Measurements from ENCODE around the gene SPATA2. TPM values are rescaled to one million over a fixed set of nuclear protein-coding genes. Genes with fewer than 3 reads are reported as not detected.

The SPATA2 gene
- total RNA-seq, 1 experiment from 2014 or later: 8.3 TPM

GRCh38 chr20:49859011-49859410 is 56.3 kb downstream of the SPATA2 start:
- DNase-seq (ENCODE audit: low read depth, low spot score): no peak
- Histone ChIP-seq H3K4me1 (ENCODE audit: control insufficient read depth, insufficient read depth, low read length) (peaks cover 4% of the 10 kb centered on the region; the same call in 1 of the 2 replicates), H3K27me3 (ENCODE audit: control insufficient read depth, insufficient read depth, low read length) (no peaks in the 10 kb centered on the region), H3K27ac (ENCODE audit: low read length) (no peak overlapping the region), H3K9me3 (ENCODE audit: control insufficient read depth, insufficient read depth, low read depth, low read length) (no peaks in the 10 kb centered on the region), H3K36me3 (ENCODE audit: control insufficient read depth, insufficient read depth, low read length) (no peaks in the 10 kb centered on the region), H3K4me3 (ENCODE audit: low read depth in 2 of 2, low read length in 2 of 2) (no peak overlapping the region)
- no TSS peak for BruUV-seq (replicated peaks)
- ChIA-PET POLR2A (no interaction called here), CTCF (no interaction called here)
- TF ChIP-seq POLR2AphosphoS5 (IDR thresholded peaks at IDR 0.05; ENCODE audit: low read depth, low read length): no peak
- TF ChIP-seq, protein P1, sequence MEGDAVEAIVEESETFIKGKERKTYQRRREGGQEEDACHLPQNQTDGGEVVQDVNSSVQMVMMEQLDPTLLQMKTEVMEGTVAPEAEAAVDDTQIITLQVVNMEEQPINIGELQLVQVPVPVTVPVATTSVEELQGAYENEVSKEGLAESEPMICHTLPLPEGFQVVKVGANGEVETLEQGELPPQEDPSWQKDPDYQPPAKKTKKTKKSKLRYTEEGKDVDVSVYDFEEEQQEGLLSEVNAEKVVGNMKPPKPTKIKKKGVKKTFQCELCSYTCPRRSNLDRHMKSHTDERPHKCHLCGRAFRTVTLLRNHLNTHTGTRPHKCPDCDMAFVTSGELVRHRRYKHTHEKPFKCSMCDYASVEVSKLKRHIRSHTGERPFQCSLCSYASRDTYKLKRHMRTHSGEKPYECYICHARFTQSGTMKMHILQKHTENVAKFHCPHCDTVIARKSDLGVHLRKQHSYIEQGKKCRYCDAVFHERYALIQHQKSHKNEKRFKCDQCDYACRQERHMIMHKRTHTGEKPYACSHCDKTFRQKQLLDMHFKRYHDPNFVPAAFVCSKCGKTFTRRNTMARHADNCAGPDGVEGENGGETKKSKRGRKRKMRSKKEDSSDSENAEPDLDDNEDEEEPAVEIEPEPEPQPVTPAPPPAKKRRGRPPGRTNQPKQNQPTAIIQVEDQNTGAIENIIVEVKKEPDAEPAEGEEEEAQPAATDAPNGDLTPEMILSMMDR (IDR thresholded peaks at IDR 0.05): no peak
- no peak for TF ChIP-seq SIN3A (IDR thresholded peaks at IDR 0.05; ENCODE audit: borderline replicate concordance, insufficient read depth, low read depth, low read length)
- no peak for TF ChIP-seq TCF7L2 (IDR thresholded peaks at IDR 0.05; ENCODE audit: low read depth, low read length)
- TF ChIP-seq, protein P2, sequence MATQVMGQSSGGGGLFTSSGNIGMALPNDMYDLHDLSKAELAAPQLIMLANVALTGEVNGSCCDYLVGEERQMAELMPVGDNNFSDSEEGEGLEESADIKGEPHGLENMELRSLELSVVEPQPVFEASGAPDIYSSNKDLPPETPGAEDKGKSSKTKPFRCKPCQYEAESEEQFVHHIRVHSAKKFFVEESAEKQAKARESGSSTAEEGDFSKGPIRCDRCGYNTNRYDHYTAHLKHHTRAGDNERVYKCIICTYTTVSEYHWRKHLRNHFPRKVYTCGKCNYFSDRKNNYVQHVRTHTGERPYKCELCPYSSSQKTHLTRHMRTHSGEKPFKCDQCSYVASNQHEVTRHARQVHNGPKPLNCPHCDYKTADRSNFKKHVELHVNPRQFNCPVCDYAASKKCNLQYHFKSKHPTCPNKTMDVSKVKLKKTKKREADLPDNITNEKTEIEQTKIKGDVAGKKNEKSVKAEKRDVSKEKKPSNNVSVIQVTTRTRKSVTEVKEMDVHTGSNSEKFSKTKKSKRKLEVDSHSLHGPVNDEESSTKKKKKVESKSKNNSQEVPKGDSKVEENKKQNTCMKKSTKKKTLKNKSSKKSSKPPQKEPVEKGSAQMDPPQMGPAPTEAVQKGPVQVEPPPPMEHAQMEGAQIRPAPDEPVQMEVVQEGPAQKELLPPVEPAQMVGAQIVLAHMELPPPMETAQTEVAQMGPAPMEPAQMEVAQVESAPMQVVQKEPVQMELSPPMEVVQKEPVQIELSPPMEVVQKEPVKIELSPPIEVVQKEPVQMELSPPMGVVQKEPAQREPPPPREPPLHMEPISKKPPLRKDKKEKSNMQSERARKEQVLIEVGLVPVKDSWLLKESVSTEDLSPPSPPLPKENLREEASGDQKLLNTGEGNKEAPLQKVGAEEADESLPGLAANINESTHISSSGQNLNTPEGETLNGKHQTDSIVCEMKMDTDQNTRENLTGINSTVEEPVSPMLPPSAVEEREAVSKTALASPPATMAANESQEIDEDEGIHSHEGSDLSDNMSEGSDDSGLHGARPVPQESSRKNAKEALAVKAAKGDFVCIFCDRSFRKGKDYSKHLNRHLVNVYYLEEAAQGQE (IDR thresholded peaks at IDR 0.05; ENCODE audit: insufficient read depth in 1 of 2, low read depth in 2 of 2, low read length in 1 of 2): no peak
- in situ Hi-C loops (cut with HindIII; ENCODE audit: low pct_unique_long_range_greater_than_20kb, low sequenced_read_pairs): no loop called here
- intact Hi-C loops (cut with micrococcal nuclease; ENCODE audit: unreplicated experiment): no loop called here
- ATAC-seq: no peak

DNA sequence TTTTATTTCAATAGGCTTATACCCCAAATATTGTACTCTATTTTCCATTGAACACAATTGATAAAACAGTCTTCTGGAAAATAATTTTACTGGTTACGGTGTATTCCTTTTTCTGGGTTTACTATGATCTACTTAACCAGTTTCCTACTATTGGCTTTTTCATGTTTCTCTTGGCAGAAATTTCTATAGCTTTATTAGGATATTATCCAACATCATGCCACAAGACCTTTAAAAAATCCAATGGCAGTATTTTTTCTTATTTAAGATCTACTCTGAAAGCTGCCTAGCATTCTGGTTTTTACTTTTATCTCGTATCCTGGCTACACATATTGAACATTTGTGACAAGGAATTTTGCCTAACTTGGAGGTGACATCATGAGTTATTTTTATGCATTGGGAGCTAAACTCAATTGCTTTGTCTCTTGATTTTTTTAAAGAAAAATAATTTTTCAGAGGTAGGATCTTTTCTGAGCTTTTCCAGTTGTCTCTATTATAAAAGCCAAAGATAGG is 57.2 kb downstream of the SPATA2 start:
- Histone ChIP-seq H3K27me3 (ENCODE audit: control insufficient read depth, insufficient read depth, low read length) (no peaks in the 10 kb centered on the region), H3K36me3 (ENCODE audit: control insufficient read depth, insufficient read depth, low read length) (no peaks in the 10 kb centered on the region), H3K9me3 (ENCODE audit: control insufficient read depth, insufficient read depth, low read depth, low read length) (no peaks in the 10 kb centered on the region), H3K4me3 (ENCODE audit: low read depth in 2 of 2, low read length in 2 of 2) (no peak overlapping the region), H3K27ac (ENCODE audit: low read length) (no peak overlapping the region), H3K4me1 (ENCODE audit: control insufficient read depth, insufficient read depth, low read length) (peaks cover 4% of the 10 kb centered on the region; the same call in 1 of the 2 replicates)
- no peak for TF ChIP-seq POLR2AphosphoS5 (IDR thresholded peaks at IDR 0.05; ENCODE audit: low read depth, low read length)
- ATAC-seq (no peak), DNase-seq (ENCODE audit: low read depth, low spot score) (no peak)
- in situ Hi-C loops (cut with HindIII; ENCODE audit: low pct_unique_long_range_greater_than_20kb, low sequenced_read_pairs): no loop called here
- BruUV-seq (replicated peaks): no TSS peak
- intact Hi-C loops (cut with micrococcal nuclease; ENCODE audit: unreplicated experiment): no loop called here
- ChIA-PET POLR2A (no interaction called here), CTCF (no interaction called here)

DNA sequence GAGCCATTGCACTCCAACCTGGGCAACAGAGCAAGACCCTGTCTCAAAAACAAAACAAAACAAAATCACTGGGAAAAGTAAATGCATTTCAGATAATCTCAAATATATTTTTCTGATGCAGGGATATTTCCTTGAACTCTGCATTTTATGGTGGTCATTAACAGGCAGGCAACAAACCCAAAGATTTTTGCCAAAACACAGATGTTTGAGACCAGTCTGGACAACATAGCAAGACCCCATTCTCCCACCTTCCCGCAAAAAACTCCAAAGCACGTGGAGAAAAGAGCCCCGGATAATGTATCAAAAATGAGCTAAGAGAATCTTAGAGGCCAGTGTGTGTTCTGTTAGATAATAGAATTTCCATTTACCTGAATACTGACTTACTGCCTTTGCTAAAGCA is 58.4 kb downstream of the SPATA2 start:
- peaks cover 4% of the 10 kb centered on the region; the same call in 1 of the 2 replicates for H3K4me1 ChIP-seq (ENCODE audit: control insufficient read depth, insufficient read depth, low read length)
- in situ Hi-C loops (cut with HindIII; ENCODE audit: low pct_unique_long_range_greater_than_20kb, low sequenced_read_pairs) (no loop called here), intact Hi-C loops (cut with micrococcal nuclease; ENCODE audit: unreplicated experiment) (no loop called here)
- no peaks in the 10 kb centered on the region for H3K27me3 ChIP-seq (ENCODE audit: control insufficient read depth, insufficient read depth, low read length)
- no peaks in the 10 kb centered on the region for H3K9me3 ChIP-seq (ENCODE audit: control insufficient read depth, insufficient read depth, low read depth, low read length)
- ChIA-PET CTCF (no interaction called here), POLR2A (no interaction called here)
- ATAC-seq: no peak
- TF ChIP-seq SIN3A (IDR thresholded peaks at IDR 0.05; ENCODE audit: borderline replicate concordance, insufficient read depth, low read depth, low read length) (no peak), TCF7L2 (IDR thresholded peaks at IDR 0.05; ENCODE audit: low read depth, low read length) (no peak), POLR2AphosphoS5 (IDR thresholded peaks at IDR 0.05; ENCODE audit: low read depth, low read length) (no peak)
- TF ChIP-seq, protein P1 (IDR thresholded peaks at IDR 0.05): no peak
- H3K4me3 ChIP-seq (ENCODE audit: low read depth in 2 of 2, low read length in 2 of 2): no peak overlapping the region
- H3K27ac ChIP-seq (ENCODE audit: low read length): no peak overlapping the region
- H3K36me3 ChIP-seq (ENCODE audit: control insufficient read depth, insufficient read depth, low read length): no peaks in the 10 kb centered on the region
- no peak for DNase-seq (ENCODE audit: low read depth, low spot score)
- no TSS peak for BruUV-seq (replicated peaks)

All from Panc1 (cell line).